GM12878 (cell line): ENCODE data around the gene S100A11.

ENCODE experiments used
- SMC3 ChIP-seq: IDR thresholded peaks from 2 replicates; pipeline ENCODE4 v1.6.1; 2011; ENCODE audit warnings: low read length, improper control_type of control experiment, borderline replicate concordance
- TARDBP ChIP-seq: IDR thresholded peaks from 2 replicates; pipeline ENCODE4 v1.6.1; 2016; ENCODE audit warnings: borderline replicate concordance
- TF ChIP-seq, protein P1 (sequence below): IDR thresholded peaks from 2 replicates; pipeline ENCODE4 v1.6.1; 2012; ENCODE audit warnings: mild to moderate bottlenecking, low read depth, low read length

DNA sequence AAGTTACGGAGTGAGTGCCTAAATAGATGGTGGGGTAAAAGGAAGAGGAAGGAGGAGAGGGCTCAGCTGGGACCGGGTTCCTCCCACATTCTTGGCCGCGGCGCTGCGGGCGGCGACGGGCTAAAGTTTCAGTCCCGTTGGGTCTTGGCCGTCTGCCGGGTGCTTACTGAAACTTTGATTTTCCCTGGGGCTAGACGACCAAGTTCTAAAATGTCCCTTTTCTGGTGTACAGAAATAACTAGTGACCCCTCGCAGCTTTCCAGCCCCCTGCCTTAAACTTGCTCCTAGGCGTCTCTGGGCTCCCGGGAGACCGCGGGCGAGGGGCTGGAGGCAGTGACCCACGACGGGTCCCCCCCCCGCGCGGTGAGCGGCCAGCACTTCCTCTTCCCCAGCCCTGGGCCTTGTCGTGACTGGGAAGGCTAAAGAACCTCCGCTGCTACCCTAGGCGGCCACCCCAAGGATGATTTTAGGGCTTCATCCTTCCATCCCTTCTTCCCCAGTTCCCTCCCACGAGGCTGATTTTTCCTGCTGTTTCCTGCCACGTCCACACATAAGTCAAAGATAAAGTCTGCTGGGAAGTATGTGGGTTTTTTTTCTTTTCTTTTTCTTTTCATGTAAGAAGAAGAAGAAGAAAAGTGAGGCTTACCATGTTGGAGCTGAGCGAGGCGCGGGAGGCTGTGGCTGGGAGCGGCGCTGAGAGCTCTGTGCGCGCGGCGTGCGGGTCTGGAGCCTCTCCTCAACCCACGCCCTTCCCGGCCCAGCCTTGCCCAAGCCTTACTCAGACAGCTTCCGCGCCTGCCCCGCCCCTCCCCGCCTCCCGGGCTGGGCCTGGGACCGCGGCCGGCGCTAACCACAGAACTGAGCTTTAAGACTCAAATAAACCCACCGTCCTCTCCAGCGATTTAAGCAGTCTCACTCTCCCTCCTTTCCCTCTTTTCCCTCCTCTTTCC is at the start of gene S100A11:
- TF ChIP-seq, protein P1, sequence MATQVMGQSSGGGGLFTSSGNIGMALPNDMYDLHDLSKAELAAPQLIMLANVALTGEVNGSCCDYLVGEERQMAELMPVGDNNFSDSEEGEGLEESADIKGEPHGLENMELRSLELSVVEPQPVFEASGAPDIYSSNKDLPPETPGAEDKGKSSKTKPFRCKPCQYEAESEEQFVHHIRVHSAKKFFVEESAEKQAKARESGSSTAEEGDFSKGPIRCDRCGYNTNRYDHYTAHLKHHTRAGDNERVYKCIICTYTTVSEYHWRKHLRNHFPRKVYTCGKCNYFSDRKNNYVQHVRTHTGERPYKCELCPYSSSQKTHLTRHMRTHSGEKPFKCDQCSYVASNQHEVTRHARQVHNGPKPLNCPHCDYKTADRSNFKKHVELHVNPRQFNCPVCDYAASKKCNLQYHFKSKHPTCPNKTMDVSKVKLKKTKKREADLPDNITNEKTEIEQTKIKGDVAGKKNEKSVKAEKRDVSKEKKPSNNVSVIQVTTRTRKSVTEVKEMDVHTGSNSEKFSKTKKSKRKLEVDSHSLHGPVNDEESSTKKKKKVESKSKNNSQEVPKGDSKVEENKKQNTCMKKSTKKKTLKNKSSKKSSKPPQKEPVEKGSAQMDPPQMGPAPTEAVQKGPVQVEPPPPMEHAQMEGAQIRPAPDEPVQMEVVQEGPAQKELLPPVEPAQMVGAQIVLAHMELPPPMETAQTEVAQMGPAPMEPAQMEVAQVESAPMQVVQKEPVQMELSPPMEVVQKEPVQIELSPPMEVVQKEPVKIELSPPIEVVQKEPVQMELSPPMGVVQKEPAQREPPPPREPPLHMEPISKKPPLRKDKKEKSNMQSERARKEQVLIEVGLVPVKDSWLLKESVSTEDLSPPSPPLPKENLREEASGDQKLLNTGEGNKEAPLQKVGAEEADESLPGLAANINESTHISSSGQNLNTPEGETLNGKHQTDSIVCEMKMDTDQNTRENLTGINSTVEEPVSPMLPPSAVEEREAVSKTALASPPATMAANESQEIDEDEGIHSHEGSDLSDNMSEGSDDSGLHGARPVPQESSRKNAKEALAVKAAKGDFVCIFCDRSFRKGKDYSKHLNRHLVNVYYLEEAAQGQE = no peak
- TF ChIP-seq SMC3 (no peak), TARDBP (no peak)
